ENCODE measurements around the gene ACVR1.

The ACVR1 gene

GRCh38 chr2:157919181-157919580, 43.1 kb upstream of the ACVR1 start:
- no peak overlapping the region for H3K4me3 ChIP-seq (ENCODE audit: low read depth, low read length)
- TF ChIP-seq, protein P1, sequence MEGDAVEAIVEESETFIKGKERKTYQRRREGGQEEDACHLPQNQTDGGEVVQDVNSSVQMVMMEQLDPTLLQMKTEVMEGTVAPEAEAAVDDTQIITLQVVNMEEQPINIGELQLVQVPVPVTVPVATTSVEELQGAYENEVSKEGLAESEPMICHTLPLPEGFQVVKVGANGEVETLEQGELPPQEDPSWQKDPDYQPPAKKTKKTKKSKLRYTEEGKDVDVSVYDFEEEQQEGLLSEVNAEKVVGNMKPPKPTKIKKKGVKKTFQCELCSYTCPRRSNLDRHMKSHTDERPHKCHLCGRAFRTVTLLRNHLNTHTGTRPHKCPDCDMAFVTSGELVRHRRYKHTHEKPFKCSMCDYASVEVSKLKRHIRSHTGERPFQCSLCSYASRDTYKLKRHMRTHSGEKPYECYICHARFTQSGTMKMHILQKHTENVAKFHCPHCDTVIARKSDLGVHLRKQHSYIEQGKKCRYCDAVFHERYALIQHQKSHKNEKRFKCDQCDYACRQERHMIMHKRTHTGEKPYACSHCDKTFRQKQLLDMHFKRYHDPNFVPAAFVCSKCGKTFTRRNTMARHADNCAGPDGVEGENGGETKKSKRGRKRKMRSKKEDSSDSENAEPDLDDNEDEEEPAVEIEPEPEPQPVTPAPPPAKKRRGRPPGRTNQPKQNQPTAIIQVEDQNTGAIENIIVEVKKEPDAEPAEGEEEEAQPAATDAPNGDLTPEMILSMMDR (IDR thresholded peaks at IDR 0.05; ENCODE audit: control insufficient read depth, extremely low read depth, insufficient read depth): no peak
- DNase-seq (ENCODE audit: low read depth): no peak

GRCh38 chr2:157918319-157918718, 42.2 kb upstream of the ACVR1 start:
- TF ChIP-seq, protein P1 (IDR thresholded peaks at IDR 0.05; ENCODE audit: control insufficient read depth, extremely low read depth, insufficient read depth): no peak
- no peak overlapping the region for H3K4me3 ChIP-seq (ENCODE audit: low read depth, low read length)
- DNase-seq (ENCODE audit: low read depth): no peak

- H3K4me3 ChIP-seq (ENCODE audit: low read depth, low read length): no peak overlapping the region
- no peak for DNase-seq (ENCODE audit: low read depth)
- TF ChIP-seq, protein P1 (IDR thresholded peaks at IDR 0.05; ENCODE audit: control insufficient read depth, extremely low read depth, insufficient read depth): no peak
Measured at GRCh38 chr2:157911750-157912149, 35.6 kb upstream of the ACVR1 start.

GRCh38 chr2:157911246-157911645, 35.1 kb upstream of the ACVR1 start:
- DNase-seq (ENCODE audit: low read depth): no peak
- TF ChIP-seq, protein P1 (IDR thresholded peaks at IDR 0.05; ENCODE audit: control insufficient read depth, extremely low read depth, insufficient read depth): no peak
- H3K4me3 ChIP-seq (ENCODE audit: low read depth, low read length): no peak overlapping the region

DNA sequence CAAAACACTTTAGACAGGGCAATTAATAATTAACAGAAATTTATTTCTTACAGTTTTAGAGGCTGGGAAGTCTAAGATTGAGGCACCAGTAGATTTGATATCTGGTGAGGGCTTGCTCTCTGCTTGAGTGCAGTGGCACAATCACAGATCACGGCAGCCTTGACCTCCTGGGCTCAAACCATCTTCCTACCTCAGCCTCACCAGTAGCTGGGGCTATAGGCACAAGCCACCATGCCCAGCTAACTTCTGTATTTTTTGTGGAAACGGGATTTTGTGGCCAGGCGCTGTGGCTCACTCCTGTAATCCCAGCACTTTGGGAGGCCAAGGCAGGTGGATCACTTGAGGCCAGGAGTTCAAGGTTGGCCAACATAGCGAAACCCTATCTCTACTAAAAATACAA, 29.0 kb upstream of the ACVR1 start:
- TF ChIP-seq, protein P1 (IDR thresholded peaks at IDR 0.05; ENCODE audit: control insufficient read depth, extremely low read depth, insufficient read depth): 0 out of 2 replicates have a peak, but pooled peaks have one; percentile 14
- H3K4me3 ChIP-seq (ENCODE audit: low read depth, low read length): no peak overlapping the region

DNA sequence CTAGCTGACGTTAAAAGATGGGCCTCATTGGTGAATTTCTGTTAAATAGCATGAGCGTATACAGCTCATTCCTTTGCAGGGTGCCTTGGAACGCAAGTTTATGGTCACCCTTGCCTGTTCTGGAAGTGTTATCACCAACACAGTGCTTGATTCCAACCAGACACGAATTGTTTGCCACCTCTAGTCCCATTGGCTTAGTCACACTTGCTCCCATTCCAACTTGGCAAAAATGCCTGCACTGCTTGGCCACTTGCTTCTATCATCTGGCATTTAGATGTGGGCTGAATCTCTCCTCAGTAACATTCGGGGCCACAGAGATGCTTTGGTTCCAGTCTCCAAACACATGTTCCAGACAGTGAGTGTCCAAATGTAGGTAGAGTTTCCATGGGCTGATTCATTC, 27.5 kb upstream of the ACVR1 start:
- DNase-seq (ENCODE audit: low read depth): no peak
- no peak overlapping the region for H3K4me3 ChIP-seq (ENCODE audit: low read depth, low read length)
- TF ChIP-seq, protein P1 (IDR thresholded peaks at IDR 0.05; ENCODE audit: control insufficient read depth, extremely low read depth, insufficient read depth): no peak

More for the DNA sequence above, 29.0 kb upstream of the ACVR1 start:
- no peak for DNase-seq (ENCODE audit: low read depth)

GRCh38 chr2:157903151-157903550, 27.0 kb upstream of the ACVR1 start:
- TF ChIP-seq, protein P1 (IDR thresholded peaks at IDR 0.05; ENCODE audit: control insufficient read depth, extremely low read depth, insufficient read depth): no peak
- no peak for DNase-seq (ENCODE audit: low read depth)
- H3K4me3 ChIP-seq (ENCODE audit: low read depth, low read length): no peak overlapping the region

Data from LNCaP clone FGC (cell line).